Type B pancreatic cell (in vitro differentiated cells): Measurements from ENCODE around the gene TRPC6. TPM values are rescaled to one million over a fixed set of nuclear protein-coding genes. Genes with fewer than 3 reads are reported as not detected.

Experiments
- DNase-seq: peaks from one replicate; pipeline ENCODE4 v3.0.0; 2021; ENCODE audit warnings: mixed read lengths; ENCODE audit not compliant: unreplicated experiment; ENCODE audit errors: extremely low spot score
- H3K27ac Mint-ChIP-seq: 2 replicates; pipeline ENCODE4 v1.8.0; 2021; ENCODE audit warnings: mild to moderate bottlenecking, mixed read lengths
- H3K27me3 Mint-ChIP-seq: 2 replicates; pipeline ENCODE4 v1.8.0; 2021; ENCODE audit warnings: mixed read lengths
- H3K36me3 Mint-ChIP-seq: 2 replicates; pipeline ENCODE4 v1.8.0; 2021; ENCODE audit warnings: mixed read lengths
- H3K4me1 Mint-ChIP-seq: one replicate; pipeline ENCODE4 v1.8.0; 2021; ENCODE audit warnings: mixed read lengths; ENCODE audit not compliant: unreplicated experiment
- H3K4me3 Mint-ChIP-seq: 2 replicates; pipeline ENCODE4 v1.8.0; 2021; ENCODE audit warnings: mild to moderate bottlenecking, mixed read lengths
- H3K9me3 Mint-ChIP-seq: 2 replicates; pipeline ENCODE4 v1.8.0; 2021; ENCODE audit warnings: mixed read lengths
- CTCF ChIP-seq: fragments of 200-600 bp; sonication (generic); conservative IDR thresholded peaks from 2 replicates; pipeline ENCODE4 v1.5.0; 2021; ENCODE audit warnings: antibody characterized with exemption, mild to moderate bottlenecking
- total RNA-seq: library from RNA; stranded (reverse); gene quantifications from 2 replicates; pipeline ENCODE4 v1.2.1, GENCODE V29; 2021; ENCODE audit warnings: low replicate concordance

TRPC6 gene
- total RNA-seq, 1 donor from 2014 or later = 1.5 TPM

- H3K4me1 Mint-ChIP-seq = no peaks in the 10 kb centered on the region
- no peak for DNase-seq
- no peak for TF ChIP-seq CTCF
- H3K4me3 Mint-ChIP-seq = no peak overlapping the region
- no peak overlapping the region for H3K27ac Mint-ChIP-seq
- H3K36me3 Mint-ChIP-seq = no peaks in the 10 kb centered on the region
- no peaks in the 10 kb centered on the region for H3K27me3 Mint-ChIP-seq
- H3K9me3 Mint-ChIP-seq = no peaks in the 10 kb centered on the region
These were observed 17.1 kb upstream of the TRPC6 start for GRCh38 chr11:101600924-101601323.

- no peaks in the 10 kb centered on the region for H3K9me3 Mint-ChIP-seq
- H3K4me3 Mint-ChIP-seq = no peak overlapping the region
- peaks cover 60% of the 10 kb centered on the region for H3K27me3 Mint-ChIP-seq
- no peak overlapping the region for H3K27ac Mint-ChIP-seq
- no peaks in the 10 kb centered on the region for H3K4me1 Mint-ChIP-seq
- H3K36me3 Mint-ChIP-seq = no peaks in the 10 kb centered on the region
- DNase-seq = no peak
- no peak for TF ChIP-seq CTCF
These were observed 3.2 kb upstream of the TRPC6 start for GRCh38 chr11:101586965-101587364.

- H3K27me3 Mint-ChIP-seq = peaks cover 71% of the 10 kb centered on the region
- H3K9me3 Mint-ChIP-seq = peaks cover 3% of the 10 kb centered on the region
- H3K4me1 Mint-ChIP-seq = no peaks in the 10 kb centered on the region
- no peak for TF ChIP-seq CTCF
- no peak overlapping the region for H3K27ac Mint-ChIP-seq
- H3K4me3 Mint-ChIP-seq = no peak overlapping the region
- DNase-seq = no peak
- no peaks in the 10 kb centered on the region for H3K36me3 Mint-ChIP-seq
These were observed 848 bp upstream of the TRPC6 start for GRCh38 chr11:101584655-101585054.

GRCh38 chr11:101584129-101584515, 315 bp upstream of the TRPC6 start:
- Mint-ChIP-seq H3K27me3 (peaks cover 75% of the 10 kb centered on the region), H3K4me1 (no peaks in the 10 kb centered on the region), H3K36me3 (no peaks in the 10 kb centered on the region), H3K4me3 (peak overlapping the region; percentile 83), H3K9me3 (peaks cover 5% of the 10 kb centered on the region), H3K27ac (no peak overlapping the region)
- TF ChIP-seq CTCF = no peak
- DNase-seq = no peak

GRCh38 chr11:101582989-101583250, 887 bp downstream of the TRPC6 start:
- TF ChIP-seq CTCF = no peak
- Mint-ChIP-seq H3K4me1 (no peaks in the 10 kb centered on the region), H3K27me3 (peaks cover 79% of the 10 kb centered on the region), H3K9me3 (peaks cover 5% of the 10 kb centered on the region), H3K4me3 (peak overlapping the region; percentile 85), H3K27ac (no peak overlapping the region), H3K36me3 (no peaks in the 10 kb centered on the region)
- no peak for DNase-seq

GRCh38 chr11:101582236-101582988, 1.4 kb downstream of the TRPC6 start:
- DNase-seq = no peak
- Mint-ChIP-seq H3K4me1 (peaks cover 2% of the 10 kb centered on the region), H3K27ac (no peak overlapping the region), H3K36me3 (no peaks in the 10 kb centered on the region), H3K4me3 (peak overlapping the region; percentile 85), H3K27me3 (peaks cover 80% of the 10 kb centered on the region), H3K9me3 (peaks cover 5% of the 10 kb centered on the region)
- no peak for TF ChIP-seq CTCF
